NK-92 treated with Interleukin-12 subunit alpha and Interleukin-12 subunit beta, amount 100 ng/mL, for 24 hours (cell line): ENCODE results near the gene DNAH11.

Source experiments
- DNase-seq: peaks from one replicate; lab custom pipeline; 2025; lab: John Stamatoyannopoulos, UW

DNAH11 gene

GRCh38 chr7:21939136-21939857, 396.5 kb downstream of the DNAH11 start:
- DNase-seq = no peak

GRCh38 chr7:21939858-21940372, 397.1 kb downstream of the DNAH11 start:
- DNase-seq = no peak

GRCh38 chr7:21941611-21942141, 398.8 kb downstream of the DNAH11 start:
- no peak for DNase-seq

- DNase-seq = no peak
Observed at GRCh38 chr7:21942955-21943354, 400.1 kb downstream of the DNAH11 start.

GRCh38 chr7:21943436-21943835, 400.6 kb downstream of the DNAH11 start:
- no peak for DNase-seq

- no peak for DNase-seq
Observed at GRCh38 chr7:21944616-21945453, 402.0 kb downstream of the DNAH11 start.

GRCh38 chr7:21945454-21946221, 402.8 kb downstream of the DNAH11 start, which contains the start of gene CDCA7L:
TSS of gene CDCA7L (minus strand) at chr7:21945899. CDS start at chr7:21945804, 95 bp downstream.
- peak; percentile 16 for DNase-seq

GRCh38 chr7:21946222-21946709, 403.4 kb downstream of the DNAH11 start:
- DNase-seq = no peak

- DNase-seq = no peak
Observed at GRCh38 chr7:21947056-21947455, 404.2 kb downstream of the DNAH11 start.

- no peak for DNase-seq
Observed at GRCh38 chr7:21947946-21948345, 405.1 kb downstream of the DNAH11 start.

- DNase-seq = no peak
Observed at GRCh38 chr7:21948364-21948763, 405.5 kb downstream of the DNAH11 start.

GRCh38 chr7:21948887-21949540, 406.2 kb downstream of the DNAH11 start:
- no peak for DNase-seq
